ENCODE measurements around the gene RUFY1.
"Not testable (repeated sequence)": the region's sequence is repeated elsewhere in the genome, so short reads cannot be mapped to it uniquely, and the experiment has no call there.

RUFY1 gene

GRCh38 chr5:179516221-179516620 lies 34.1 kb upstream of the RUFY1 start:
- FAIRE-seq, result no peak
- DNase-seq (ENCODE audit: insufficient read length, low spot score), result no peak
- TF ChIP-seq POU2F2 (IDR thresholded peaks at IDR 0.05; ENCODE audit: low read depth, low read length) (no peak), POLR2A (IDR thresholded peaks at IDR 0.05; ENCODE audit: low read depth, low read length) (no peak), POLR2AphosphoS5 (IDR thresholded peaks at IDR 0.05; ENCODE audit: low read depth, low read length) (no peak), TAF1 (IDR thresholded peaks at IDR 0.05; ENCODE audit: low read depth, low read length) (no peak), PAX5 (IDR thresholded peaks at IDR 0.05; ENCODE audit: insufficient read depth, low read length, severe bottlenecking) (no peak), SPI1 (IDR thresholded peaks at IDR 0.05; ENCODE audit: low read depth, low read length) (no peak)

GRCh38 chr5:179517746-179518145 lies 32.6 kb upstream of the RUFY1 start:
- FAIRE-seq; DNase-seq (ENCODE audit: insufficient read length, low spot score): not testable (repeated sequence)

GRCh38 chr5:179518369-179518768 lies 32.0 kb upstream of the RUFY1 start:
- FAIRE-seq, result peak; percentile 93
- not testable (repeated sequence) for DNase-seq (ENCODE audit: insufficient read length, low spot score)

GRCh38 chr5:179519416-179520070 lies 30.8 kb upstream of the RUFY1 start:
- DNase-seq (ENCODE audit: insufficient read length, low spot score); FAIRE-seq: not testable (repeated sequence)

- DNase-seq (ENCODE audit: insufficient read length, low spot score); FAIRE-seq: not testable (repeated sequence)
Observed at GRCh38 chr5:179522107-179522506, 28.2 kb upstream of the RUFY1 start.

- FAIRE-seq, result no peak
- TF ChIP-seq POU2F2 (IDR thresholded peaks at IDR 0.05; ENCODE audit: low read depth, low read length) (no peak), POLR2A (IDR thresholded peaks at IDR 0.05; ENCODE audit: low read depth, low read length) (no peak), POLR2AphosphoS5 (IDR thresholded peaks at IDR 0.05; ENCODE audit: low read depth, low read length) (no peak), TAF1 (IDR thresholded peaks at IDR 0.05; ENCODE audit: low read depth, low read length) (no peak), PAX5 (IDR thresholded peaks at IDR 0.05; ENCODE audit: insufficient read depth, low read length, severe bottlenecking) (no peak), SPI1 (IDR thresholded peaks at IDR 0.05; ENCODE audit: low read depth, low read length) (no peak)
- DNase-seq (ENCODE audit: insufficient read length, low spot score), result no peak
Observed at GRCh38 chr5:179526978-179527377, 23.4 kb upstream of the RUFY1 start.

GRCh38 chr5:179530069-179530998 lies 20.0 kb upstream of the RUFY1 start:
- DNase-seq (ENCODE audit: insufficient read length, low spot score), result peak; percentile 72
- TF ChIP-seq PAX5 (IDR thresholded peaks at IDR 0.05; ENCODE audit: insufficient read depth, low read length, severe bottlenecking) (peak; percentile 7), POU2F2 (IDR thresholded peaks at IDR 0.05; ENCODE audit: low read depth, low read length) (0 out of 2 replicates have a peak, but pooled peaks have one; percentile 12), POLR2AphosphoS5 (IDR thresholded peaks at IDR 0.05; ENCODE audit: low read depth, low read length) (peak; percentile 18; the same call in 1 of the 2 replicates), POLR2A (IDR thresholded peaks at IDR 0.05; ENCODE audit: low read depth, low read length) (no peak)
- FAIRE-seq, result peak; percentile 89

- TF ChIP-seq POLR2A (IDR thresholded peaks at IDR 0.05; ENCODE audit: low read depth, low read length), result no peak
- TF ChIP-seq PAX5 (IDR thresholded peaks at IDR 0.05; ENCODE audit: insufficient read depth, low read length, severe bottlenecking), result no peak
- TF ChIP-seq SPI1 (IDR thresholded peaks at IDR 0.05; ENCODE audit: low read depth, low read length), result no peak
- TF ChIP-seq POLR2AphosphoS5 (IDR thresholded peaks at IDR 0.05; ENCODE audit: low read depth, low read length), result no peak
- TF ChIP-seq TAF1 (IDR thresholded peaks at IDR 0.05; ENCODE audit: low read depth, low read length), result no peak
- no peak for TF ChIP-seq POU2F2 (IDR thresholded peaks at IDR 0.05; ENCODE audit: low read depth, low read length)
- DNase-seq (ENCODE audit: insufficient read length, low spot score), result no peak
- no peak for FAIRE-seq
Observed at GRCh38 chr5:179533024-179533423, 17.3 kb upstream of the RUFY1 start.

GRCh38 chr5:179533907-179534306 lies 16.4 kb upstream of the RUFY1 start:
- FAIRE-seq, result no peak
- DNase-seq (ENCODE audit: insufficient read length, low spot score), result no peak
- TF ChIP-seq SPI1 (IDR thresholded peaks at IDR 0.05; ENCODE audit: low read depth, low read length), result peak; percentile 89
- TF ChIP-seq PAX5 (IDR thresholded peaks at IDR 0.05; ENCODE audit: insufficient read depth, low read length, severe bottlenecking), result no peak

GRCh38 chr5:179534431-179534830 lies 15.9 kb upstream of the RUFY1 start:
- TF ChIP-seq POLR2A (IDR thresholded peaks at IDR 0.05; ENCODE audit: low read depth, low read length) (no peak), POU2F2 (IDR thresholded peaks at IDR 0.05; ENCODE audit: low read depth, low read length) (no peak)
- FAIRE-seq, result peak; percentile 80

GRCh38 chr5:179536676-179537075 lies 13.7 kb upstream of the RUFY1 start:
- FAIRE-seq (no peak), DNase-seq (ENCODE audit: insufficient read length, low spot score) (no peak)
- TF ChIP-seq POLR2AphosphoS5 (IDR thresholded peaks at IDR 0.05; ENCODE audit: low read depth, low read length), result no peak
- no peak for TF ChIP-seq PAX5 (IDR thresholded peaks at IDR 0.05; ENCODE audit: insufficient read depth, low read length, severe bottlenecking)
- TF ChIP-seq POLR2A (IDR thresholded peaks at IDR 0.05; ENCODE audit: low read depth, low read length), result no peak
- TF ChIP-seq TAF1 (IDR thresholded peaks at IDR 0.05; ENCODE audit: low read depth, low read length), result no peak
- no peak for TF ChIP-seq SPI1 (IDR thresholded peaks at IDR 0.05; ENCODE audit: low read depth, low read length)
- no peak for TF ChIP-seq POU2F2 (IDR thresholded peaks at IDR 0.05; ENCODE audit: low read depth, low read length)

More at GRCh38 chr5:179534431-179534830, 15.9 kb upstream of the RUFY1 start:
- DNase-seq (ENCODE audit: insufficient read length, low spot score), result peak; percentile 32
